K562 (cell line): ENCODE data around the gene YAE1. TPM values are rescaled to one million over a fixed set of nuclear protein-coding genes. Genes with fewer than 3 reads are reported as not detected.

Experiments used
- ATAC-seq: fragments of 200-7000 bp; cut with Tn5 transposase; 3 replicates; pipeline ENCODE4 v1.9.1; 2020; ENCODE audit warnings: moderate library complexity
- BruUV-seq: library from RNA; stranded (reverse); fragments of 400-500 nt; replicated peaks from 2 replicates; lab custom pipeline; 2021; lab: Mats Ljungman, UMichigan
- CTCF ChIA-PET: fragments of 300-600 bp; formaldehyde crosslinking; extraction: SDS; loops from one replicate; lab custom pipeline; 2021; ENCODE audit warnings: low intra/inter-chr PET ratio; lab: Yijun Ruan, JAX
- POLR2A ChIA-PET: fragments of 300-600, 350-650 bp; sonication (Branson Sonifier 250); formaldehyde crosslinking; extraction: SDS; loops from one replicate; lab custom pipeline; 2021; ENCODE audit warnings: antibody characterized with exemption, inconsistent platforms; lab: Yijun Ruan, JAX
- DNase-seq, 4 experiments: peaks; one replicate each; pipeline versions ENCODE4 v3.0.0 to v3.0.0-alpha.2; 2011 to 2018; ENCODE audit warnings: low spot score in 3 of 4, mixed read lengths in 3 of 4; ENCODE audit errors: extremely low read depth in 1 of 4
- FAIRE-seq: peaks from 2 replicates; lab custom pipeline; 2011; peaks lifted over from hg19 to GRCh38; lab: Jason Lieb, UNC
- H2AFZ ChIP-seq: 2 replicates; pipeline ENCODE4 v1.6.0; 2011; ENCODE audit warnings: low read depth, low read length, control low read depth, inconsistent platforms
- H3K27ac ChIP-seq: fragments of 200-600 bp; 3 replicates; pipeline ENCODE4 v1.8.0; 2011; ENCODE audit warnings: low read depth, mild to moderate bottlenecking, control low read depth, inconsistent platforms, low read length, moderate library complexity, mixed read lengths; ENCODE audit errors: extremely low read depth
- H3K27me3 ChIP-seq, 2 experiments: fragments of 300-600 bp in 1 of 2; 2 replicates in 1 of 2; 3 replicates in 1 of 2; pipeline versions ENCODE4 v1.6.0 to v1.8.0; 2011; ENCODE audit warnings: inconsistent platforms in 2 of 2, low read length in 2 of 2, mild to moderate bottlenecking in 1 of 2, mixed read lengths in 1 of 2, moderate library complexity in 1 of 2; ENCODE audit not compliant: control insufficient read depth in 2 of 2, insufficient read depth in 2 of 2
- H3K36me3 ChIP-seq: fragments of 300-600 bp; 3 replicates; pipeline ENCODE4 v1.8.0; 2011; ENCODE audit warnings: mild to moderate bottlenecking, low read length, inconsistent platforms; ENCODE audit not compliant: control insufficient read depth, insufficient read depth
- H3K4me1 ChIP-seq, 2 experiments: fragments of 200-600 bp in 1 of 2; replicated peaks in 1 of 2; 2 replicates in 1 of 2; 3 replicates in 1 of 2; pipeline versions ENCODE4 v1.5.1 to v1.8.0; 2011; ENCODE audit warnings: inconsistent platforms in 2 of 2, low read length in 2 of 2, mild to moderate bottlenecking in 1 of 2, mixed read lengths in 1 of 2, moderate library complexity in 1 of 2; ENCODE audit not compliant: control insufficient read depth in 2 of 2, insufficient read depth in 2 of 2
- H3K4me2 ChIP-seq: 2 replicates; pipeline ENCODE4 v1.6.1; 2011; ENCODE audit warnings: low read length, control low read depth, inconsistent platforms, mixed read lengths; ENCODE audit not compliant: insufficient read depth
- H3K4me3 ChIP-seq: fragments of 200-600 bp; sonication (generic), shearing (Covaris generic); 2 replicates; pipeline ENCODE4 v1.5.1; 2016; ENCODE audit warnings: control low read depth, inconsistent platforms
- H3K79me2 ChIP-seq: fragments of 200-600 bp; 3 replicates; pipeline ENCODE4 v1.8.0; 2011; ENCODE audit warnings: low read length, inconsistent platforms; ENCODE audit not compliant: control insufficient read depth, insufficient read depth
- H3K9ac ChIP-seq, 2 experiments: 2 replicates each; pipeline versions ENCODE4 v1.6.0 to v1.6.1; 2011; ENCODE audit warnings: low read depth in 2 of 2, low read length in 2 of 2, control low read depth in 1 of 2, inconsistent platforms in 1 of 2, mild to moderate bottlenecking in 1 of 2, mixed read lengths in 1 of 2; ENCODE audit not compliant: insufficient read depth in 1 of 2
- H3K9me1 ChIP-seq: one replicate; pipeline ENCODE4 v1.6.0; 2011; ENCODE audit warnings: inconsistent platforms, mild to moderate bottlenecking, low read length, moderate library complexity; ENCODE audit not compliant: control insufficient read depth, insufficient read depth
- H3K9me3 ChIP-seq: replicated peaks from 2 replicates; pipeline ENCODE4 v1.5.1; 2011; ENCODE audit warnings: low read depth, low read length, inconsistent platforms; ENCODE audit not compliant: control insufficient read depth, insufficient read depth
- H4K20me1 ChIP-seq: replicated peaks from 2 replicates; pipeline ENCODE4 v1.6.1; 2011; ENCODE audit warnings: low read length, inconsistent platforms, mixed read lengths; ENCODE audit not compliant: control insufficient read depth, insufficient read depth
- BRCA1 ChIP-seq, 2 experiments: fragments of 450-650 bp in 1 of 2; sonication (generic) in 1 of 2; formaldehyde crosslinking in 1 of 2; IDR thresholded peaks; 2 replicates each; pipeline versions ENCODE4 v1.5.0 to v1.6.1; 2017 to 2020; ENCODE audit warnings: mild to moderate bottlenecking in 1 of 2, missing genetic modification reagents in 1 of 2
- CCNT2 ChIP-seq: IDR thresholded peaks from 2 replicates; pipeline ENCODE4 v1.6.1; 2011; ENCODE audit warnings: borderline replicate concordance, low read depth, mild to moderate bottlenecking, moderate library complexity, mixed read lengths, low read length; ENCODE audit not compliant: insufficient read length; ENCODE audit errors: extremely low read depth
- CHCHD3 ChIP-seq: fragments of 250-450 bp; sonication (Bioruptor Pico); IDR thresholded peaks from 2 replicates; pipeline ENCODE4 v2.1.2; 2022; ENCODE audit warnings: mild to moderate bottlenecking
- CTBP1 ChIP-seq: fragments of 450-650 bp; IDR thresholded peaks from 2 replicates; pipeline ENCODE4 v1.6.1; 2016; ENCODE audit warnings: borderline replicate concordance
- HDAC6 ChIP-seq: IDR thresholded peaks from 2 replicates; pipeline ENCODE4 v1.6.1; 2012; ENCODE audit warnings: low read depth, mild to moderate bottlenecking, control low read depth, inconsistent platforms, low read length, moderate library complexity
- HNRNPL ChIP-seq: fragments of 200-400 bp; formaldehyde crosslinking; IDR thresholded peaks from 2 replicates; pipeline ENCODE4 v1.6.1; 2017; ENCODE audit warnings: low read depth, mild to moderate bottlenecking, low read length
- HSF4 ChIP-seq: fragments of 250-450 bp; sonication (Bioruptor Pico); IDR thresholded peaks from 2 replicates; pipeline ENCODE4 v2.1.2; 2022; ENCODE audit warnings: mild to moderate bottlenecking, moderate library complexity, borderline replicate concordance
- KAT7 ChIP-seq: sonication (generic); formaldehyde crosslinking; IDR thresholded peaks from 2 replicates; pipeline ENCODE4 v1.8.0; 2022; ENCODE audit warnings: missing genetic modification reagents, mild to moderate bottlenecking, borderline replicate concordance
- MBD2 ChIP-seq: sonication (generic); IDR thresholded peaks from 2 replicates; pipeline ENCODE4 v1.6.1; 2016; ENCODE audit warnings: low read depth, borderline replicate concordance
- SIRT6 ChIP-seq: IDR thresholded peaks from one replicate; pipeline ENCODE4 v1.6.1; 2012; ENCODE audit warnings: low read depth, mild to moderate bottlenecking, control low read depth, inconsistent platforms, low read length, moderate library complexity
- SMARCA4 ChIP-seq: fragments of 450-650 bp; IDR thresholded peaks from 2 replicates; pipeline ENCODE4 v1.6.1; 2016
- SMARCB1 ChIP-seq: IDR thresholded peaks from 2 replicates; pipeline ENCODE4 v1.6.1; 2011; ENCODE audit warnings: improper control_type of control experiment, low read depth; ENCODE audit not compliant: insufficient read length
- STAT6 ChIP-seq: sonication (generic); formaldehyde crosslinking; IDR thresholded peaks from 2 replicates; pipeline ENCODE4 v1.8.1; 2023; ENCODE audit warnings: mild to moderate bottlenecking, missing genetic modification reagents
- ZNF263 ChIP-seq: sonication (generic); formaldehyde crosslinking; IDR thresholded peaks from 2 replicates; pipeline ENCODE4 v1.8.0; 2022; ENCODE audit warnings: mild to moderate bottlenecking, missing genetic modification reagents, borderline replicate concordance
- ZNF431 ChIP-seq: sonication (generic); formaldehyde crosslinking; IDR thresholded peaks from 2 replicates; pipeline ENCODE4 v1.8.0; 2022; ENCODE audit warnings: mild to moderate bottlenecking, missing genetic modification reagents
- WGBS: fragments of 100-300 bp; shearing (Covaris generic); methylation state at CpG from one replicate; pipeline ENCODE4 v1.1.6; 2016; ENCODE audit warnings: low coverage, mixed read lengths; ENCODE audit not compliant: insufficient coverage; ENCODE audit errors: missing lambda C conversion rate; 5-methylcytosine and 5-hydroxymethylcytosine counted together
- in situ Hi-C: fragments of 300-500 bp; cut with MboI; formaldehyde crosslinking; loops from 4 replicates; pipeline ENCODE4 v1.15.0; 2018; ENCODE audit warnings: inconsistent platforms, mixed read lengths
- intact Hi-C: fragments of 100-400 bp; cut with micrococcal nuclease; formaldehyde crosslinking; loops from 2 replicates; pipeline ENCODE4 v1.14.2; 2022
- polyA plus RNA-seq, 8 experiments: library from polyadenylated mRNA; depleted of rRNA in 4 of 8; stranded (reverse) in 5 of 8; unstranded in 3 of 8; fragments of >200 nt; fragmentation: Nextera tagmentation in 2 of 8; fragmentation: Illumina TruSeq in 1 of 8; extraction: Ambion mirVana in 2 of 8; extraction: Trizol in 1 of 8; gene quantifications; 2 replicates each; pipeline versions ENCODE4 v1.2.1 to v1.2.3, GENCODE V29; 2011 to 2014; ENCODE audit warnings: inconsistent platforms in 1 of 8, missing spikeins in 1 of 8
- total RNA-seq, 7 experiments: library from RNA; depleted of rRNA in 6 of 7; stranded (reverse); fragments of >200 nt in 6 of 7; fragmentation: Illumina TruSeq in 2 of 7; extraction: Trizol in 2 of 7; gene quantifications; 2 replicates each; pipeline versions ENCODE4 v1.2.1 to v1.2.3, GENCODE V29; 2011 to 2021; ENCODE audit warnings: low replicate concordance in 1 of 7
- TF ChIP-seq, protein P1 (sequence below): sonication (generic); formaldehyde crosslinking; IDR thresholded peaks from 2 replicates; pipeline ENCODE4 v1.9.0; 2022; ENCODE audit warnings: mild to moderate bottlenecking, missing genetic modification reagents

Gene YAE1
- total and polyA plus RNA-seq, 9 of the 15 experiments (the other 6 are each of a cell fraction or from before 2014, with no cell fraction given): 15.2 to 63.4 (median 30.1) TPM

- Histone ChIP-seq H3K9me1 (no peaks in the 10 kb centered on the region), H3K36me3 (no peaks in the 10 kb centered on the region), H3K9ac (no peak overlapping the region), H3K27me3 (peaks cover 21 to 24% of the 10 kb centered on the region in 2 experiments), H2AFZ (no peak overlapping the region), H3K79me2 (no peaks in the 10 kb centered on the region), H4K20me1 (no peaks in the 10 kb centered on the region), H3K4me3 (no peak overlapping the region), H3K4me2 (no peak overlapping the region), H3K9me3 (no peaks in the 10 kb centered on the region), H3K27ac (no peak overlapping the region), H3K4me1 (no peaks in the 10 kb centered on the region)
- BruUV-seq: no TSS peak
- POLR2A ChIA-PET: no interaction called here
- FAIRE-seq: no peak
- TF ChIP-seq KAT7 (no peak), HNRNPL (no peak), CHCHD3 (no peak), SMARCA4 (no peak), SMARCB1 (no peak), SIRT6 (no peak), BRCA1 (IDR thresholded peaks at IDR 0.05) (no peak), BRCA1 (CRISPR knock-in tag; IDR thresholded peaks at IDR 0.05) (no peak), HSF4 (no peak), STAT6 (CRISPR knock-in tag) (no peak), ZNF263 (CRISPR knock-in tag) (no peak), ZNF431 (no peak), CTBP1 (no peak), MBD2 (no peak), CCNT2 (no peak), HDAC6 (no peak)
- TF ChIP-seq, protein P1, sequence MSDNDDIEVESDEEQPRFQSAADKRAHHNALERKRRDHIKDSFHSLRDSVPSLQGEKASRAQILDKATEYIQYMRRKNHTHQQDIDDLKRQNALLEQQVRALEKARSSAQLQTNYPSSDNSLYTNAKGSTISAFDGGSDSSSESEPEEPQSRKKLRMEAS (CRISPR knock-in tag): no peak
- no peak for ATAC-seq
- intact Hi-C loops: no loop called here
- in situ Hi-C loops: no loop called here
- CTCF ChIA-PET: no interaction called here
- 4% methylated on average over 3 of the region's 3 CpGs for WGBS
- DNase-seq: no peak
Measured at GRCh38 chr7:39553436-39553835, 12.8 kb upstream of the YAE1 start.
